Loucy (cell line): ENCODE data around the gene TYMP.

ENCODE experiments used
- H2AFZ ChIP-seq: fragments of 200-600 bp; sonication (generic); 2 replicates; pipeline ENCODE4 v1.6.0; 2016; ENCODE audit warnings: antibody characterized with exemption, mild to moderate bottlenecking, low read length, moderate library complexity
- H3F3A ChIP-seq: fragments of 200-600 bp; 2 replicates; pipeline ENCODE4 v1.6.0; 2016; ENCODE audit warnings: antibody characterized with exemption, low read depth, mild to moderate bottlenecking
- H3K27me3 ChIP-seq: fragments of 200-600 bp; sonication (generic); 2 replicates; pipeline ENCODE4 v1.6.1; 2014; ENCODE audit warnings: low read length, mild to moderate bottlenecking; ENCODE audit not compliant: insufficient read depth, poor library complexity, severe bottlenecking
- H3K36me3 ChIP-seq: fragments of 200-600 bp; sonication (generic); 2 replicates; pipeline ENCODE4 v1.6.1; 2016; ENCODE audit warnings: low read length; ENCODE audit not compliant: insufficient read depth
- H3K4me1 ChIP-seq: fragments of 200-600 bp; sonication (generic); 2 replicates; pipeline ENCODE4 v1.5.1; 2014; ENCODE audit warnings: low read length, mild to moderate bottlenecking; ENCODE audit not compliant: insufficient read depth, poor library complexity, severe bottlenecking
- H3K4me2 ChIP-seq: fragments of 200-600 bp; sonication (generic); 2 replicates; pipeline ENCODE4 v1.6.0; 2014; ENCODE audit warnings: antibody characterized with exemption, low read length, low read depth, mild to moderate bottlenecking; ENCODE audit not compliant: poor library complexity, severe bottlenecking
- H3K4me3 ChIP-seq: fragments of 200-600 bp; sonication (generic); 2 replicates; pipeline ENCODE4 v1.5.1; 2014; ENCODE audit warnings: low read length, mild to moderate bottlenecking, mixed read lengths; ENCODE audit not compliant: poor library complexity, severe bottlenecking
- H3K79me2 ChIP-seq: fragments of 200-600 bp; sonication (generic); 2 replicates; pipeline ENCODE4 v1.6.1; 2014; ENCODE audit warnings: low read length; ENCODE audit not compliant: insufficient read depth
- H3K9ac ChIP-seq: fragments of 200-600 bp; sonication (generic); 2 replicates; pipeline ENCODE4 v1.6.0; 2014; ENCODE audit warnings: mild to moderate bottlenecking, low read depth, low read length, moderate library complexity; ENCODE audit not compliant: poor library complexity, severe bottlenecking
- H3K9me2 ChIP-seq: fragments of 200-600 bp; sonication (generic); replicated peaks from 2 replicates; pipeline ENCODE4 v1.6.1; 2016; ENCODE audit warnings: low read depth, low read length, mixed read lengths
- H3K9me3 ChIP-seq: fragments of 200-600 bp; sonication (generic); 2 replicates; pipeline ENCODE4 v1.6.1; 2014; ENCODE audit warnings: mild to moderate bottlenecking, antibody characterized with exemption, low read length, low read depth; ENCODE audit not compliant: insufficient read depth
- H4K20me1 ChIP-seq: fragments of 200-600 bp; sonication (generic); 2 replicates; pipeline ENCODE4 v1.6.0; 2014; ENCODE audit warnings: antibody characterized with exemption, low read length, mild to moderate bottlenecking; ENCODE audit not compliant: insufficient read depth, poor library complexity, severe bottlenecking
- EZH2phosphoT487 ChIP-seq: fragments of 200-600 bp; IDR thresholded peaks from 2 replicates; pipeline ENCODE4 v1.6.1; 2018; ENCODE audit warnings: antibody characterized with exemption, mild to moderate bottlenecking, moderate library complexity, borderline replicate concordance
- TF ChIP-seq, protein P1 (sequence below): fragments of 200-600 bp; sonication (generic); conservative IDR thresholded peaks from 2 replicates; pipeline ENCODE4 v1.5.1; 2014; ENCODE audit warnings: mild to moderate bottlenecking, antibody characterized with exemption, low read length

TYMP gene

GRCh38 chr22:50497093-50497492, 32.7 kb downstream of the TYMP start:
- Histone ChIP-seq H3K4me1 (no peaks in the 10 kb centered on the region), H3K4me3 (no peak overlapping the region), H3K9me2 (no peaks in the 10 kb centered on the region), H3K9ac (no peak overlapping the region), H3F3A (no peaks in the 10 kb centered on the region), H3K9me3 (no peaks in the 10 kb centered on the region), H4K20me1 (no peaks in the 10 kb centered on the region), H2AFZ (no peak overlapping the region), H3K79me2 (no peaks in the 10 kb centered on the region), H3K4me2 (no peak overlapping the region), H3K27me3 (no peaks in the 10 kb centered on the region), H3K36me3 (no peaks in the 10 kb centered on the region)
- TF ChIP-seq, protein P1, sequence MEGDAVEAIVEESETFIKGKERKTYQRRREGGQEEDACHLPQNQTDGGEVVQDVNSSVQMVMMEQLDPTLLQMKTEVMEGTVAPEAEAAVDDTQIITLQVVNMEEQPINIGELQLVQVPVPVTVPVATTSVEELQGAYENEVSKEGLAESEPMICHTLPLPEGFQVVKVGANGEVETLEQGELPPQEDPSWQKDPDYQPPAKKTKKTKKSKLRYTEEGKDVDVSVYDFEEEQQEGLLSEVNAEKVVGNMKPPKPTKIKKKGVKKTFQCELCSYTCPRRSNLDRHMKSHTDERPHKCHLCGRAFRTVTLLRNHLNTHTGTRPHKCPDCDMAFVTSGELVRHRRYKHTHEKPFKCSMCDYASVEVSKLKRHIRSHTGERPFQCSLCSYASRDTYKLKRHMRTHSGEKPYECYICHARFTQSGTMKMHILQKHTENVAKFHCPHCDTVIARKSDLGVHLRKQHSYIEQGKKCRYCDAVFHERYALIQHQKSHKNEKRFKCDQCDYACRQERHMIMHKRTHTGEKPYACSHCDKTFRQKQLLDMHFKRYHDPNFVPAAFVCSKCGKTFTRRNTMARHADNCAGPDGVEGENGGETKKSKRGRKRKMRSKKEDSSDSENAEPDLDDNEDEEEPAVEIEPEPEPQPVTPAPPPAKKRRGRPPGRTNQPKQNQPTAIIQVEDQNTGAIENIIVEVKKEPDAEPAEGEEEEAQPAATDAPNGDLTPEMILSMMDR: no peak
- no peak for TF ChIP-seq EZH2phosphoT487

GRCh38 chr22:50490531-50491308, 39.1 kb downstream of the TYMP start:
- Histone ChIP-seq H3K9me2 (no peaks in the 10 kb centered on the region), H2AFZ (no peak overlapping the region; the same call in 1 of the 2 replicates), H3K4me1 (no peaks in the 10 kb centered on the region), H3F3A (no peaks in the 10 kb centered on the region), H3K36me3 (no peaks in the 10 kb centered on the region), H3K4me3 (no peak overlapping the region), H3K4me2 (no peak overlapping the region), H3K9me3 (no peaks in the 10 kb centered on the region), H3K27me3 (no peaks in the 10 kb centered on the region), H3K9ac (no peak overlapping the region), H4K20me1 (no peaks in the 10 kb centered on the region), H3K79me2 (no peaks in the 10 kb centered on the region)
- TF ChIP-seq EZH2phosphoT487: no peak
- TF ChIP-seq, protein P1: no peak

- Histone ChIP-seq H3K9me3 (no peaks in the 10 kb centered on the region), H4K20me1 (no peaks in the 10 kb centered on the region), H3K4me2 (no peak overlapping the region), H3K36me3 (no peaks in the 10 kb centered on the region), H3K4me3 (no peak overlapping the region), H3K79me2 (no peaks in the 10 kb centered on the region), H3K9ac (no peak overlapping the region), H3K9me2 (no peaks in the 10 kb centered on the region), H3F3A (no peaks in the 10 kb centered on the region), H3K27me3 (no peaks in the 10 kb centered on the region), H2AFZ (no peak overlapping the region), H3K4me1 (peaks cover 3% of the 10 kb centered on the region)
- TF ChIP-seq EZH2phosphoT487: no peak
- TF ChIP-seq, protein P1: no peak
Observed at GRCh38 chr22:50489363-50490243, 40.2 kb downstream of the TYMP start.
